GM23338 (cell line): Measurements from ENCODE around the gene BRINP2. TPM values are rescaled to one million over a fixed set of nuclear protein-coding genes. Genes with fewer than 3 reads are reported as not detected.

Source experiments
- ATAC-seq: fragments of 200-7000 bp; cut with Tn5 transposase; 3 replicates; pipeline ENCODE4 v1.9.1; 2020
- DNase-seq: peaks from one replicate; pipeline ENCODE4 v3.0.0-alpha.2; 2015; ENCODE audit warnings: low spot score
- H2AFZ ChIP-seq: fragments of 200-600 bp; sonication (generic); 2 replicates; pipeline ENCODE4 v1.8.0; 2016; ENCODE audit warnings: antibody characterized with exemption, mild to moderate bottlenecking, moderate library complexity
- H3F3A ChIP-seq: fragments of 200-600 bp; sonication (generic); replicated peaks from 2 replicates; pipeline ENCODE4 v1.8.0; 2017; ENCODE audit warnings: antibody characterized with exemption, mixed run types, low read depth
- H3K27ac ChIP-seq: fragments of 200-600 bp; sonication (generic); 2 replicates; pipeline ENCODE4 v1.6.1; 2016; ENCODE audit warnings: low read depth
- H3K27me3 ChIP-seq: fragments of 200-600 bp; sonication (generic); 2 replicates; pipeline ENCODE4 v1.8.0; 2016; ENCODE audit warnings: mild to moderate bottlenecking, mixed run types, moderate library complexity; ENCODE audit not compliant: insufficient read depth
- H3K36me3 ChIP-seq: fragments of 200-600 bp; sonication (generic); 2 replicates; pipeline ENCODE4 v1.8.0; 2016; ENCODE audit warnings: mild to moderate bottlenecking; ENCODE audit not compliant: insufficient read depth
- H3K4me1 ChIP-seq: fragments of 200-600 bp; sonication (generic); 2 replicates; pipeline ENCODE4 v1.8.0; 2016; ENCODE audit warnings: mild to moderate bottlenecking, moderate library complexity; ENCODE audit not compliant: insufficient read depth
- H3K4me2 ChIP-seq: fragments of 200-600 bp; sonication (generic); 2 replicates; pipeline ENCODE4 v1.7.1; 2017; ENCODE audit warnings: mixed run types
- H3K4me3 ChIP-seq: fragments of 200-600 bp; sonication (generic); 2 replicates; pipeline ENCODE4 v1.6.1; 2016; ENCODE audit warnings: mixed run types
- H3K79me2 ChIP-seq: fragments of 200-600 bp; sonication (generic); replicated peaks from 2 replicates; pipeline ENCODE4 v1.8.0; 2017; ENCODE audit warnings: mild to moderate bottlenecking; ENCODE audit not compliant: insufficient read depth
- H3K9me2 ChIP-seq: fragments of 200-600 bp; sonication (generic); 2 replicates; pipeline ENCODE4 v1.8.0; 2017; ENCODE audit not compliant: insufficient read depth
- H4K20me1 ChIP-seq: fragments of 200-600 bp; sonication (generic); replicated peaks from 2 replicates; pipeline ENCODE4 v1.8.0; 2017; ENCODE audit warnings: mild to moderate bottlenecking; ENCODE audit not compliant: insufficient read depth
- H3K27ac Mint-ChIP-seq: 2 replicates; pipeline ENCODE4 v1.8.0; 2020; ENCODE audit warnings: inconsistent platforms, mild to moderate bottlenecking, moderate library complexity, mixed read lengths
- H3K27me3 Mint-ChIP-seq: 3 replicates; pipeline ENCODE4 v1.8.0; 2022; ENCODE audit warnings: low read depth, mild to moderate bottlenecking, moderate library complexity, mixed read lengths, inconsistent platforms; ENCODE audit not compliant: insufficient read depth, poor library complexity
- H3K36me3 Mint-ChIP-seq: 3 replicates; pipeline ENCODE4 v1.8.0; 2021; ENCODE audit warnings: low read depth, mild to moderate bottlenecking, inconsistent platforms, moderate library complexity, mixed read lengths
- H3K4me1 Mint-ChIP-seq: 3 replicates; pipeline ENCODE4 v1.8.0; 2020; ENCODE audit warnings: mild to moderate bottlenecking, inconsistent platforms, mixed read lengths
- H3K4me3 Mint-ChIP-seq: 3 replicates; pipeline ENCODE4 v1.8.0; 2021; ENCODE audit warnings: moderate library complexity, mild to moderate bottlenecking, inconsistent platforms, mixed read lengths
- H3K9me3 Mint-ChIP-seq: 3 replicates; pipeline ENCODE4 v1.8.0; 2020; ENCODE audit warnings: moderate library complexity, mild to moderate bottlenecking, inconsistent platforms, mixed read lengths
- CREB1 ChIP-seq: fragments of 250-450 bp; sonication (Bioruptor Pico); IDR thresholded peaks from 2 replicates; pipeline ENCODE4 v1.5.0; 2020; ENCODE audit warnings: low read depth, mild to moderate bottlenecking, moderate library complexity
- ETS1 ChIP-seq: IDR thresholded peaks from 2 replicates; pipeline ENCODE4 v1.6.1; 2016; ENCODE audit warnings: antibody characterized with exemption
- EZH2 ChIP-seq: fragments of 200-600 bp; sonication (generic); IDR thresholded peaks from one replicate; pipeline ENCODE4 v1.8.0; 2017; ENCODE audit warnings: antibody characterized with exemption, mild to moderate bottlenecking, low read depth; ENCODE audit not compliant: unreplicated experiment
- EZH2phosphoT487 ChIP-seq: fragments of 200-600 bp; sonication (generic); IDR thresholded peaks from one replicate; pipeline ENCODE4 v1.8.1; 2018; ENCODE audit warnings: antibody characterized with exemption; ENCODE audit not compliant: unreplicated experiment
- JUNB ChIP-seq: IDR thresholded peaks from one replicate; pipeline ENCODE4 v1.6.1; 2016; ENCODE audit warnings: antibody characterized with exemption; ENCODE audit not compliant: unreplicated experiment
- STAT1 ChIP-seq: IDR thresholded peaks from one replicate; pipeline ENCODE4 v1.6.1; 2016; ENCODE audit warnings: antibody characterized with exemption; ENCODE audit not compliant: unreplicated experiment
- ZNF331 ChIP-seq: fragments of 250-450 bp; sonication (Bioruptor Pico); IDR thresholded peaks from 2 replicates; pipeline ENCODE4 v1.5.0; 2020; ENCODE audit warnings: low read depth, mild to moderate bottlenecking, moderate library complexity
- polyA plus RNA-seq: library from polyadenylated mRNA; unstranded; fragments of >200 nt; fragmentation: Nextera tagmentation; extraction: Ambion mirVana; gene quantifications from 2 replicates; pipeline ENCODE4 v1.2.1, GENCODE V29; 2016
- total RNA-seq: library from RNA; depleted of rRNA; stranded (reverse); fragments of >200 nt; shearing (Covaris generic); gene quantifications from 2 replicates; pipeline ENCODE4 v1.2.3, GENCODE V29; 2014
- TF ChIP-seq, protein P1 (sequence below): fragments of 250-450 bp; sonication (Bioruptor Pico); IDR thresholded peaks from 2 replicates; pipeline ENCODE4 v1.5.0; 2020; ENCODE audit warnings: mild to moderate bottlenecking, moderate library complexity
- TF ChIP-seq, protein P2 (sequence below), 2 experiments: fragments of 200-600 bp in 1 of 2; sonication (generic) in 1 of 2; conservative IDR thresholded peaks; 2 replicates each; pipeline versions ENCODE4 v1.5.1 to v1.6.1; 2016 to 2017; ENCODE audit warnings: antibody characterized with exemption in 2 of 2, low read depth in 2 of 2, mild to moderate bottlenecking in 2 of 2, moderate library complexity in 1 of 2

The BRINP2 gene
- total and polyA plus RNA-seq, 2 experiments from 2014 or later = 0.10 to 0.52 TPM

- TF ChIP-seq, protein P1, sequence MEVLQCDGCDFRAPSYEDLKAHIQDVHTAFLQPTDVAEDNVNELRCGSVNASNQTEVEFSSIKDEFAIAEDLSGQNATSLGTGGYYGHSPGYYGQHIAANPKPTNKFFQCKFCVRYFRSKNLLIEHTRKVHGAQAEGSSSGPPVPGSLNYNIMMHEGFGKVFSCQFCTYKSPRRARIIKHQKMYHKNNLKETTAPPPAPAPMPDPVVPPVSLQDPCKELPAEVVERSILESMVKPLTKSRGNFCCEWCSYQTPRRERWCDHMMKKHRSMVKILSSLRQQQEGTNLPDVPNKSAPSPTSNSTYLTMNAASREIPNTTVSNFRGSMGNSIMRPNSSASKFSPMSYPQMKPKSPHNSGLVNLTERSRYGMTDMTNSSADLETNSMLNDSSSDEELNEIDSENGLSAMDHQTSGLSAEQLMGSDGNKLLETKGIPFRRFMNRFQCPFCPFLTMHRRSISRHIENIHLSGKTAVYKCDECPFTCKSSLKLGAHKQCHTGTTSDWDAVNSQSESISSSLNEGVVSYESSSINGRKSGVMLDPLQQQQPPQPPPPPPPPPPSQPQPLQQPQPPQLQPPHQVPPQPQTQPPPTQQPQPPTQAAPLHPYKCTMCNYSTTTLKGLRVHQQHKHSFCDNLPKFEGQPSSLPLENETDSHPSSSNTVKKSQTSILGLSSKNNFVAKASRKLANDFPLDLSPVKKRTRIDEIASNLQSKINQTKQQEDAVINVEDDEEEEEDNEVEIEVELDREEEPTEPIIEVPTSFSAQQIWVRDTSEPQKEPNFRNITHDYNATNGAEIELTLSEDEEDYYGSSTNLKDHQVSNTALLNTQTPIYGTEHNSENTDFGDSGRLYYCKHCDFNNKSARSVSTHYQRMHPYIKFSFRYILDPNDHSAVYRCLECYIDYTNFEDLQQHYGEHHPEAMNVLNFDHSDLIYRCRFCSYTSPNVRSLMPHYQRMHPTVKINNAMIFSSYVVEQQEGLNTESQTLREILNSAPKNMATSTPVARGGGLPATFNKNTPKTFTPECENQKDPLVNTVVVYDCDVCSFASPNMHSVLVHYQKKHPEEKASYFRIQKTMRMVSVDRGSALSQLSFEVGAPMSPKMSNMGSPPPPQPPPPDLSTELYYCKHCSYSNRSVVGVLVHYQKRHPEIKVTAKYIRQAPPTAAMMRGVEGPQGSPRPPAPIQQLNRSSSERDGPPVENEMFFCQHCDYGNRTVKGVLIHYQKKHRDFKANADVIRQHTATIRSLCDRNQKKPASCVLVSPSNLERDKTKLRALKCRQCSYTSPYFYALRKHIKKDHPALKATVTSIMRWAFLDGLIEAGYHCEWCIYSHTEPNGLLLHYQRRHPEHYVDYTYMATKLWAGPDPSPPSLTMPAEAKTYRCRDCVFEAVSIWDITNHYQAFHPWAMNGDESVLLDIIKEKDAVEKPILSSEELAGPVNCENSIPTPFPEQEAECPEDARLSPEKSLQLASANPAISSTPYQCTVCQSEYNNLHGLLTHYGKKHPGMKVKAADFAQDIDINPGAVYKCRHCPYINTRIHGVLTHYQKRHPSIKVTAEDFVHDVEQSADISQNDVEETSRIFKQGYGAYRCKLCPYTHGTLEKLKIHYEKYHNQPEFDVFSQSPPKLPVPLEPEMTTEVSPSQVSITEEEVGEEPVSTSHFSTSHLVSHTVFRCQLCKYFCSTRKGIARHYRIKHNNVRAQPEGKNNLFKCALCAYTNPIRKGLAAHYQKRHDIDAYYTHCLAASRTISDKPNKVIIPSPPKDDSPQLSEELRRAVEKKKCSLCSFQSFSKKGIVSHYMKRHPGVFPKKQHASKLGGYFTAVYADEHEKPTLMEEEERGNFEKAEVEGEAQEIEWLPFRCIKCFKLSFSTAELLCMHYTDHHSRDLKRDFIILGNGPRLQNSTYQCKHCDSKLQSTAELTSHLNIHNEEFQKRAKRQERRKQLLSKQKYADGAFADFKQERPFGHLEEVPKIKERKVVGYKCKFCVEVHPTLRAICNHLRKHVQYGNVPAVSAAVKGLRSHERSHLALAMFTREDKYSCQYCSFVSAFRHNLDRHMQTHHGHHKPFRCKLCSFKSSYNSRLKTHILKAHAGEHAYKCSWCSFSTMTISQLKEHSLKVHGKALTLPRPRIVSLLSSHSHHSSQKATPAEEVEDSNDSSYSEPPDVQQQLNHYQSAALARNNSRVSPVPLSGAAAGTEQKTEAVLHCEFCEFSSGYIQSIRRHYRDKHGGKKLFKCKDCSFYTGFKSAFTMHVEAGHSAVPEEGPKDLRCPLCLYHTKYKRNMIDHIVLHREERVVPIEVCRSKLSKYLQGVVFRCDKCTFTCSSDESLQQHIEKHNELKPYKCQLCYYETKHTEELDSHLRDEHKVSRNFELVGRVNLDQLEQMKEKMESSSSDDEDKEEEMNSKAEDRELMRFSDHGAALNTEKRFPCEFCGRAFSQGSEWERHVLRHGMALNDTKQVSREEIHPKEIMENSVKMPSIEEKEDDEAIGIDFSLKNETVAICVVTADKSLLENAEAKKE (CRISPR knock-in tag) = no peak
- TF ChIP-seq JUNB (no peak), CREB1 (CRISPR knock-in tag) (no peak)
Measured at GRCh38 chr1:177300431-177300830, 129.7 kb downstream of the BRINP2 start (continued).

GRCh38 chr1:177301425-177302124, 130.8 kb downstream of the BRINP2 start:
- no peaks in the 10 kb centered on the region for H3K36me3 ChIP-seq

More at GRCh38 chr1:177301425-177302124, 130.8 kb downstream of the BRINP2 start:
- Histone ChIP-seq H4K20me1 (no peaks in the 10 kb centered on the region), H3K9me2 (no peaks in the 10 kb centered on the region), H3K27me3 (no peaks in the 10 kb centered on the region), H3K4me2 (no peak overlapping the region), H3K4me1 (no peaks in the 10 kb centered on the region), H3K27ac (no peak overlapping the region), H3K79me2 (no peaks in the 10 kb centered on the region), H2AFZ (no peak overlapping the region), H3F3A (no peaks in the 10 kb centered on the region), H3K4me3 (no peak overlapping the region)
- Mint-ChIP-seq H3K9me3 (no peaks in the 10 kb centered on the region), H3K4me1 (peaks cover 6% of the 10 kb centered on the region; the same call in 2 of the 3 replicates), H3K27me3 (peaks cover 2% of the 10 kb centered on the region), H3K27ac (no peak overlapping the region), H3K4me3 (no peak overlapping the region), H3K36me3 (no peaks in the 10 kb centered on the region)
- TF ChIP-seq CREB1 (CRISPR knock-in tag) (no peak), EZH2 (no peak), STAT1 (no peak), JUNB (no peak), ETS1 (no peak), EZH2phosphoT487 (no peak), ZNF331 (CRISPR knock-in tag) (no peak)
- TF ChIP-seq, protein P2, sequence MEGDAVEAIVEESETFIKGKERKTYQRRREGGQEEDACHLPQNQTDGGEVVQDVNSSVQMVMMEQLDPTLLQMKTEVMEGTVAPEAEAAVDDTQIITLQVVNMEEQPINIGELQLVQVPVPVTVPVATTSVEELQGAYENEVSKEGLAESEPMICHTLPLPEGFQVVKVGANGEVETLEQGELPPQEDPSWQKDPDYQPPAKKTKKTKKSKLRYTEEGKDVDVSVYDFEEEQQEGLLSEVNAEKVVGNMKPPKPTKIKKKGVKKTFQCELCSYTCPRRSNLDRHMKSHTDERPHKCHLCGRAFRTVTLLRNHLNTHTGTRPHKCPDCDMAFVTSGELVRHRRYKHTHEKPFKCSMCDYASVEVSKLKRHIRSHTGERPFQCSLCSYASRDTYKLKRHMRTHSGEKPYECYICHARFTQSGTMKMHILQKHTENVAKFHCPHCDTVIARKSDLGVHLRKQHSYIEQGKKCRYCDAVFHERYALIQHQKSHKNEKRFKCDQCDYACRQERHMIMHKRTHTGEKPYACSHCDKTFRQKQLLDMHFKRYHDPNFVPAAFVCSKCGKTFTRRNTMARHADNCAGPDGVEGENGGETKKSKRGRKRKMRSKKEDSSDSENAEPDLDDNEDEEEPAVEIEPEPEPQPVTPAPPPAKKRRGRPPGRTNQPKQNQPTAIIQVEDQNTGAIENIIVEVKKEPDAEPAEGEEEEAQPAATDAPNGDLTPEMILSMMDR (conservative IDR thresholded peaks at IDR 0.05; ENCODE audit: low read depth in 2 of 2) = no peak
- DNase-seq (no peak), ATAC-seq (no peak)
